Measurements from ENCODE around the gene MRPL58.
"Not testable (repeated sequence)": the region's sequence is repeated elsewhere in the genome, so short reads cannot be mapped to it uniquely, and the experiment has no call there.

MRPL58 gene

DNA sequence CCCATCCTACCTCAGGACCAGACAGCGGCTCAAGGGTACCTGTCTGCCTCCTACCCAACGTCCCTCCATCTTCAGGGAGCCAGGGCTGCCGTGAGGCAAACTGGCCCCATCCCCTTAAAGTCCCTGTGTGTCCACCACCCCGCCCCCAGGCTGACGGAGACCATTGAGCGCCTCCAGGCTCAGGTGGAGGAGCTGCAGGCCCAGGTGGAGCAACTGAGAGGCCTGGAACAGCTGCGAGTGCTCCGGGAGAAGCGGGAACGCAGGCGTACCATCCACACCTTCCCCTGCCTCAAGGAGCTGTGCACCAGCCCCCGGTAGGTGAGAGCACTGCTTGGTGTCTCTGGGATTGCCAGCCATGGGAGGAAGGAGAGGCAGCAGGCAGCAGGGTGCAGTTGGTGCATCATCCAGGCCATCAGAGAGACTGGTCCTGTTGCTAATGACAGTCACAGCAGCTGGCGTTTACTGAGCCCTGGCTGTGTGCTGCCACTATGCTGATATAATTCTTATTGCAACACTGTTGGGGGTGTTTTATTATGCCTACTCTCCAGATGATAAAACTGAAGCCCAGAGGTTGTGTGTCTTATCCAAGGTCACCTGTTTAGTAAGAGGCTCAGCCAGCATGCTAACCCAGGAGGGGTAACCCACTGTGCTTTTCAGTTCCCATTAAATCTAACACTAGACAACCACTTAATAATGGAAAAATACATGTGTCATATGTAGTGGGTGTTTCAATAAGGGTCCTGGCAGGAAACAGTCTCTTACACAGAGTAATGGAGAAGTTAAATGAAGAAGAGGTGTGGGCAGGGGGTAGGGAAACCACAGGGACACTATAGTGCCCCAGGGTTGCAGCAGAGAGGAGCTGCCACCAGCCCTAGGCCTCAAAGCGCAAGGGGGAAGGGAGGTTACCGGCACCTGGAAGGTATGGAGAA, 10.3 kb upstream of the MRPL58 start:
- H3K4me1 Mint-ChIP-seq: no peaks in the 10 kb centered on the region
- H3K4me3 Mint-ChIP-seq: no peak overlapping the region
- no peaks in the 10 kb centered on the region for H3K27me3 Mint-ChIP-seq (ENCODE audit: low read depth, poor library complexity)

DNA sequence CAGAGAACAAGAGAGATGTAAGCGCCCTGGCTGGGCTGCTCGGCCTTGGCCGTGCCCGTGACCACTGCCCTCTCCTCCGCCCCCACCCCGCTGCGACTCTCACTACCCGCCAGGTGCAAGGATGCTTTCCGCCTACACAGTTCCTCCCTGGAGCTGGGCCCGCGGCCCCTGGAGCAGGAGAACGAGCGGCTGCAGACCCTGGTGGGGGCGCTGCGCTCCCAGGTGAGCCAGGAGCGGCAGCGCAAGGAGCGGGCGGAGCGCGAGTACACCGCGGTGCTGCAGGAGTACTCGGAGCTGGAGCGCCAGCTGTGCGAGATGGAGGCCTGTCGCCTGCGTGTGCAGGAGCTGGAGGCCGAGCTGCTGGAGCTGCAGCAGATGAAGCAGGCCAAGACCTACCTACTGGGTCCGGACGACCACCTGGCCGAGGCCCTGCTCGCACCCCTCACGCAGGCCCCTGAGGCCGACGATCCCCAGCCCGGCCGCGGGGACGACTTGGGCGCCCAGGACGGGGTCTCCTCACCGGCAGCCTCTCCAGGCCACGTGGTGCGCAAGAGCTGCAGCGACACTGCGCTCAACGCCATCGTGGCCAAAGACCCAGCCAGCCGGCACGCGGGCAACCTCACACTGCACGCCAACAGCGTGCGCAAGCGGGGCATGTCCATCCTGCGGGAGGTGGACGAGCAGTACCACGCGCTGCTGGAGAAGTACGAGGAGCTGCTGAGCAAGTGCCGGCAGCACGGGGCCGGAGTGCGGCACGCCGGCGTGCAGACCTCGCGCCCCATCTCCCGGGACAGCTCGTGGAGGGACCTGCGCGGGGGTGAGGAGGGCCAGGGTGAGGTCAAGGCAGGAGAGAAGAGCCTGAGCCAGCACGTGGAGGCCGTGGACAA, 9.2 kb upstream of the MRPL58 start:
- Mint-ChIP-seq H3K36me3 (ENCODE audit: low read depth) (peaks cover 4% of the 10 kb centered on the region), H3K4me3 (no peak overlapping the region), H3K27ac (no peak overlapping the region), H3K9me3 (no peaks in the 10 kb centered on the region), H3K27me3 (ENCODE audit: low read depth, poor library complexity) (peaks cover 4% of the 10 kb centered on the region), H3K4me1 (no peaks in the 10 kb centered on the region)
- TF ChIP-seq, protein P1, sequence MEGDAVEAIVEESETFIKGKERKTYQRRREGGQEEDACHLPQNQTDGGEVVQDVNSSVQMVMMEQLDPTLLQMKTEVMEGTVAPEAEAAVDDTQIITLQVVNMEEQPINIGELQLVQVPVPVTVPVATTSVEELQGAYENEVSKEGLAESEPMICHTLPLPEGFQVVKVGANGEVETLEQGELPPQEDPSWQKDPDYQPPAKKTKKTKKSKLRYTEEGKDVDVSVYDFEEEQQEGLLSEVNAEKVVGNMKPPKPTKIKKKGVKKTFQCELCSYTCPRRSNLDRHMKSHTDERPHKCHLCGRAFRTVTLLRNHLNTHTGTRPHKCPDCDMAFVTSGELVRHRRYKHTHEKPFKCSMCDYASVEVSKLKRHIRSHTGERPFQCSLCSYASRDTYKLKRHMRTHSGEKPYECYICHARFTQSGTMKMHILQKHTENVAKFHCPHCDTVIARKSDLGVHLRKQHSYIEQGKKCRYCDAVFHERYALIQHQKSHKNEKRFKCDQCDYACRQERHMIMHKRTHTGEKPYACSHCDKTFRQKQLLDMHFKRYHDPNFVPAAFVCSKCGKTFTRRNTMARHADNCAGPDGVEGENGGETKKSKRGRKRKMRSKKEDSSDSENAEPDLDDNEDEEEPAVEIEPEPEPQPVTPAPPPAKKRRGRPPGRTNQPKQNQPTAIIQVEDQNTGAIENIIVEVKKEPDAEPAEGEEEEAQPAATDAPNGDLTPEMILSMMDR (IDR thresholded peaks at IDR 0.05): no peak
- no peak for DNase-seq

More for the DNA sequence above, 10.3 kb upstream of the MRPL58 start:
- peaks cover 4% of the 10 kb centered on the region for H3K36me3 Mint-ChIP-seq (ENCODE audit: low read depth)
- TF ChIP-seq, protein P1 (IDR thresholded peaks at IDR 0.05): no peak
- no peaks in the 10 kb centered on the region for H3K9me3 Mint-ChIP-seq
- no peak for DNase-seq
- H3K27ac Mint-ChIP-seq: no peak overlapping the region

DNA sequence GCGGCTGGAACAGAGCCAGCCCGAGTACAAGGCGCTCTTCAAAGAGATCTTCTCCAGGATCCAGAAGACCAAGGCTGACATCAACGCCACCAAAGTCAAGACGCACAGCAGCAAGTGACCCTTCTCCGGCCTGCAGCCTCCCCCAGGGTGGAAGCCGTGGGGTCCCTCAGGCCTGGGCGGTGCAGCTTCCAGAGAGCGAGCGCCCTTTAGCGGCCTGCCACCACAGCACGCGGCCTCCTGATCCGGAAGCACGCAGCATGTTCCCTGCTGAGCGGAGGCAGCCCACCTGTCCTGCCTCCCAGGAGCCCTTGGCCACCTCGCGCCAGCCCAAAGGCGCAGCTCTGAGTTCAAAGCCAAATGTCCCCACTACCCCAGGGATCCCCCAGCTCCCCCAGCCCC, 8.5 kb upstream of the MRPL58 start:
- Mint-ChIP-seq H3K9me3 (no peaks in the 10 kb centered on the region), H3K27ac (no peak overlapping the region), H3K4me3 (no peak overlapping the region), H3K27me3 (ENCODE audit: low read depth, poor library complexity) (peaks cover 4% of the 10 kb centered on the region), H3K4me1 (no peaks in the 10 kb centered on the region), H3K36me3 (ENCODE audit: low read depth) (peaks cover 4% of the 10 kb centered on the region)
- TF ChIP-seq, protein P1 (IDR thresholded peaks at IDR 0.05): no peak
- DNase-seq: no peak

DNA sequence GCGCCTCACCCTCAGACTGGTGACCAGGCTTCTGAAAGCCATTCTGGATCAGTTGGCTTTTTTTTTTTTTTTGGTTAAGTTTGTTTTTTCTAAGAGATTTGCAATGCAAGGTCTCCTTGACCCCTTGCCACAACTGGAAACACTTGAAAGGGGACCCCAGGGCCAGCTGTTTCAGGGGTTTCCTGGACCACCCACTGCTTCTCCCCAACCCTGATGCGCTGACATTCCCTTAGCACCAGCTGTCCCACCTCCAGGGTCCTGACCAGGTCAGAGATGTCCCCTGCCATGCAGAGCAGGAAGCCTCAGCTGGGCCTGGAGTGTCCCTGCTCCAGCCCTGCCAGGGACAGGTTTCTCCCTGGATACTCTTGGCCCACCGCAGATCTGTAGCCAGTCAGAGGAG, 8.1 kb upstream of the MRPL58 start:
- H3K36me3 Mint-ChIP-seq (ENCODE audit: low read depth): peaks cover 4% of the 10 kb centered on the region
- no peaks in the 10 kb centered on the region for H3K9me3 Mint-ChIP-seq
- H3K27me3 Mint-ChIP-seq (ENCODE audit: low read depth, poor library complexity): peaks cover 4% of the 10 kb centered on the region
- TF ChIP-seq, protein P1 (IDR thresholded peaks at IDR 0.05): no peak
- H3K4me1 Mint-ChIP-seq: no peaks in the 10 kb centered on the region
- H3K4me3 Mint-ChIP-seq: no peak overlapping the region
- no peak overlapping the region for H3K27ac Mint-ChIP-seq
- DNase-seq: no peak

DNA sequence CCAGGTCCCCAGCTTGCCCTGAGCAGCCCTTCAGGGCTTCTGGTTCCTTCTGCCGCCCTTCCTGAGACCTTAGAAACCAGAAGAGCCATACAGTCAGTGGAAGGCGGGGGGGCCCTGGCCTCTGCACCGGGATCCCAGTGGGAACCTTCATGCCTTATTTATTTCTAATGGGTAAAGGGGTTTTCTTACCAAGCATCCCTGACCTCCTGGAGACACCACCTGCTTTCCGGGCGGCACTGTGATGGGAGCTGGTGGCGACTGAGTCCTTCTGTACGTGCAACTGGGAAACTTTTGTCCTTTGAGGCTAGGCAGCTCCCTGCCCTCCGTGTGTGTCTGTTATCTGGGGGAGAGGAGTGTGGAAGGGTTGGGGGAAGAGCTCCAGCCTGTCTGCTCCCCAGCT, 7.2 kb upstream of the MRPL58 start:
- H3K27me3 Mint-ChIP-seq (ENCODE audit: low read depth, poor library complexity): peaks cover 4% of the 10 kb centered on the region
- no peak overlapping the region for H3K4me3 Mint-ChIP-seq
- no peaks in the 10 kb centered on the region for H3K4me1 Mint-ChIP-seq
- H3K9me3 Mint-ChIP-seq: no peaks in the 10 kb centered on the region
- H3K36me3 Mint-ChIP-seq (ENCODE audit: low read depth): peaks cover 4% of the 10 kb centered on the region
- no peak overlapping the region for H3K27ac Mint-ChIP-seq
- TF ChIP-seq, protein P1 (IDR thresholded peaks at IDR 0.05): no peak
- DNase-seq: no peak

DNA sequence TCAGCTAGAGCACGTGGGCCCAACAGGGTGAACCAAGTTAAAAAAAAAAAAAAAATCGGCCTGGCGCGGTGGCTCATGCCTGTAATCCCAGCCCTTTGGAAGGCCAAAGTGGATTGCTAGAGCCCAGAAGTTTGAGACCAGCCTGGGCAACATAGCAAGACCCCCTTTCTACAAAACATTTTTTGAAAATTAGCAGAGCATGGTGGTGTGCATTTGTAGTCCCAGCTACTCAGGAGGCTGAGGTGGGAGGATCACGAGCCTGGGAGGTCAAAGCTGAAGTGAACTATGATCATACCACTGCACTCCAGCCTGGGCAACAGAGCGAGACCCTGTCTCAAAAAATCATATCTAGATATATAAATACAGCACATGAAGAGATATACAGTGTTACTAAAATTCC, 6.4 kb upstream of the MRPL58 start:
- not testable (repeated sequence) for H3K9me3 Mint-ChIP-seq; H3K27ac Mint-ChIP-seq; DNase-seq; H3K27me3 Mint-ChIP-seq (ENCODE audit: low read depth, poor library complexity); H3K36me3 Mint-ChIP-seq (ENCODE audit: low read depth); H3K4me1 Mint-ChIP-seq; H3K4me3 Mint-ChIP-seq

Measured in nephron progenitor cell (in vitro differentiated cells).